Suppressor macrophage treated with lipopolysaccharide for 4 hours (primary cell): ENCODE results near the gene ZNF544.
"Not testable (repeated sequence)": the region's sequence is repeated elsewhere in the genome, so short reads cannot be mapped to it uniquely, and the experiment has no call there.

Source experiments
- DNase-seq: peaks from one replicate; pipeline ENCODE4 v3.0.0-alpha.2; 2020

ZNF544 gene

DNA sequence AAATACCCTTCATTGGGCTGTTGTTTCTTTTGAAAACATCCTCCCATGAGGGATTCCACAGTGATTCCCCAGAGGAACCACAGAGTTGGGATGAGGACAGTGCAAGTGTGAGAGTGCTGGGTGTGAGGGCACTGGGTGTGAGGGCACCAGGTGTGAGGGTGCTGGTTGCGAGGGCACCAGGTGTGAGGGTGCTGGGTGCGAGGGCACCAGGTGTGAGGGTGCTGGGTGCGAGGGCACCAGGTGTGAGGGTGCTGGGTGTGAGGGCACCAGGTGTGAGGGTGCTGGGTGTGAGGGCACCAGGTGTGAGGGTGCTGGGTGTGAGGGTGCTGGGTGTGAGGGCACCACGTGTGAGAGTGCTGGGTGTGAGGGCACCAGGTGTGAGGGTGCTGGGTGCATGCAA is 29.5 kb downstream of the ZNF544 start:
- not testable (repeated sequence) for DNase-seq

DNA sequence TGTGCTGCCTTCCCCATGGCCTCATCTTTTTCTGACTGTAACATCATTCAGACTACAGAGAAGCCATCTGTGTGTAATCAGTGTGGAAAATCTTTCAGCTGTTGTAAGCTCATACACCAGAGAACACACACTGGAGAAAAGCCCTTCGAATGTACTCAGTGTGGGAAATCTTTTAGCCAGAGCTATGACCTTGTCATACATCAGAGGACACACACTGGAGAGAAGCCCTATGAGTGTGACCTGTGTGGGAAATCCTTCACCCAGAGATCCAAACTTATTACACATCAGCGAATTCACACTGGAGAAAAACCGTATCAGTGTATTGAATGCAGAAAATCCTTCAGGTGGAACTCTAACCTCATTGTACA is 32.9 kb downstream of the ZNF544 start:
- no peak for DNase-seq

DNA sequence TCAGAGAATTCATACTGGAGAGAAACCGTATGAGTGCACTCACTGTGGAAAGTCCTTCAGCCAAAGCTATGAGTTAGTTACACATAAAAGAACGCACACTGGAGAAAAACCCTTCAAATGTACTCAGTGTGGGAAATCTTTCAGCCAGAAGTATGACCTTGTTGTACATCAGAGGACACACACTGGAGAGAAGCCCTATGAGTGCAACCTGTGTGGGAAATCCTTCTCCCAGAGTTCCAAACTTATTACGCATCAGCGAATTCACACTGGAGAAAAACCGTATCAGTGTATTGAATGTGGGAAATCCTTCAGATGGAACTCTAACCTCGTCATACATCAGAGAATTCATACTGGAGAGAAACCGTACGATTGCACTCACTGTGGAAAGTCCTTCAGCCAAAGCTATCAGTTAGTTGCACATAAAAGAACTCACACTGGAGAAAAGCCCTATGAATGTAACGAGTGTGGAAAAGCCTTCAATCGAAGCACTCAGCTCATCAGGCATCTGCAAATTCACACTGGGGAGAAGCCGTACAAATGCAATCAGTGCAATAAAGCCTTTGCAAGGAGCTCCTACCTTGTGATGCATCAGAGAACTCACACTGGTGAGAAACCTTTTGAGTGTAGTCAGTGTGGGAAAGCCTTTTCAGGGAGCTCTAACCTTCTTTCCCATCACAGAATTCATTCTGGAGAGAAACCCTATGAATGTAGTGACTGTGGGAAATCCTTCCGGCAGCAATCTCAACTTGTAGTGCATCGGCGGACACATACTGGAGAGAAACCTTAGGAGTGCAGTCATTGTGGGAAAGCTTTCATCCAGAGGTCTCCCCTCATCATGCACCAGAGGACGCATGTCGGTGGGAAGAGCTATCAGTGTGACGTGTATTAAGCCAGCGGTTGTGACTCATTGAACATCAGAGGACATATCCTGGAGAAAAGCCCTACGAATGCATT is 33.5 kb downstream of the ZNF544 start:
- DNase-seq: no peak

DNA sequence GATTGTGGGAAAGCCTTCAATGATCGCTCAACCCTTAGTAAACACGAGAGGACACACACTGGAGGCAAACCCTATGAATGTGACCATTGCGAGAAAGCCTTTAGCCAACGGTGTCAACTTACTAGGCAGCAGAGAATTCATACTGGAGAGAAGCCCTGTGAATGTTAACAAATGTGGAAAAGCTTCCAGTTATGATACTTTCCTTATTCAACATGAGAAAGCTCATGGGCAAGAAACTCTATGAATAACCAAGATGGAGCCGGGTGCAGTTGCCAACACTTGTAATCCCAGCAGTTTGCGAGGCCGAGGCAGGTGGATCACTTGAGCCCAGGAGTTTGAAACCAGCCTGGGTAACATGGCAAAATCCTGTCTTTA is 34.2 kb downstream of the ZNF544 start:
- DNase-seq: no peak

DNA sequence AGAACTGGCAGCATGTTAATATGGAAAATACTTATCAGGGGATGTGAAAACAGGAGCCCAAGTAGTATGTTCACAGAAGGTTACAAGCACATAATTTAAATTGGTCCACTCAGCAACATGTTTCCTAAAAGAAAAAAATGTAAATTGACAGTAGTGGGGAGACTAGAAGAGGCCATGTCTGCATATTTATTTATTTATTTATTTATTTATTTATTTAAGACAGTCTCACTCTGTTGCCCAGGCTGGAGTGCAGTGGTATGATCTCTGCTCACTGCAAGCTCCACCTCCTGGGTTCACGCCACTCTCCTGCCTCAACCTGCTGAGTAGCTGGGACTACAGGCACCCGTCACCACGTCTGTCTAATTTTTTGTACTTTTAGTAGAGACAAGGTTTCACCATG is 36.4 kb downstream of the ZNF544 start:
- no peak for DNase-seq

DNA sequence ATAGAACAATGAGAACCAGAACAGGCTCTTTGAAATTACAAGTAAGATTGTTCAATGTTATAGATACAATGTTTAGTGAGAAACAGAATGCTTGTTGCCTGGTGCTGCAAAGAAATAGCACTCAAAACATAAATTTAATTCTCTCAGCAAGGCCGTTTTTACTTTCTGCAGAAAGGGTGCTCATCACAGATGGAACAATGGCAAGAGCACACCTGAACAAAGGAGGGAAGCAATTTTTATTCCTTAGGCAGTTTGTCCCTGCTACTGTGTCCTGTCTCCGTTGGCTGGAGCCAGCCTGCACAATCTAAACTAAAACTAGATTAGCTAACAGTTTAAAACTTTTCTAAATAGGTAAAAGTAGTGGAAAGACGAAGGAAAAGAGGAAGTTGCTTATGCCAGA is 39.6 kb downstream of the ZNF544 start:
- DNase-seq: no peak

DNA sequence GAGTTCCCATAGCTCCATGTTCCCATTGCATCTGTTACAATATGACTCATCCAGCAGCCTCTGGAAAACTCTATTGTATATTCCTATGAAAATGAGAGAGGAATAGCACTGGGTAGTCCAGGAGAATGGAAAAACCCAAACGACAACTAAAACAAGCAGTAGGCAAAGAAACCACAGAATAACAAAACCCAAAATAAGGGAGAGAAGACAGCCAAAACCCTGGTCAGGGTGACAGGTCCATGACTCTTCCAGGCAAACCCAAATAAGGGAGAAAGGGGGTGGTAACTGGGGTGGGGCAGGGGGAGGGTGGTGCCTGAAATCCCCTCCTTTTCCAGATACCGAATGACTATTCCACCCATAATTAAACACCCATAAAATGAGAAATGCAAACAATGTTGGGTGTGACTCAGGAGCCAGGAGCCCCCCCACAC is 46.1 kb downstream of the ZNF544 start:
- DNase-seq: no peak

DNA sequence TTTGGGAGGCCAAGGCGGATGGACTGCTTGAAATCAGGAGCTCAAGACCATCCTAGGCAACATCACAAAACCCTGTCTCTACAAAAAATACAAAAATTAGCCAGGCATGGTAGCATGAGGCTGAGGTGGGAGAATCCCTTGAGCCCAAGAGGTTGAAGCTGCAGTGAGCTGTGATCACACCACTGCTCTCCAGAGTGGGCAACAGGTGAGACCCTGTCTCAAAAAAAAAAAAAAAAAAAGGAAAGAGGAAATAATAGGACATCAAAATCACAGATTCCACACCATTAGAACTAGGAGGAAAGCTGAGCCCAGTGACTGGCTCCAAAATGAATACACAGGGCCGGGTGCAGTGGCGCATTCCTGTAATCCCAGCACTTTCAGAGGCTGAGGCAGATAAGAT is 46.9 kb downstream of the ZNF544 start:
- DNase-seq: no peak

DNA sequence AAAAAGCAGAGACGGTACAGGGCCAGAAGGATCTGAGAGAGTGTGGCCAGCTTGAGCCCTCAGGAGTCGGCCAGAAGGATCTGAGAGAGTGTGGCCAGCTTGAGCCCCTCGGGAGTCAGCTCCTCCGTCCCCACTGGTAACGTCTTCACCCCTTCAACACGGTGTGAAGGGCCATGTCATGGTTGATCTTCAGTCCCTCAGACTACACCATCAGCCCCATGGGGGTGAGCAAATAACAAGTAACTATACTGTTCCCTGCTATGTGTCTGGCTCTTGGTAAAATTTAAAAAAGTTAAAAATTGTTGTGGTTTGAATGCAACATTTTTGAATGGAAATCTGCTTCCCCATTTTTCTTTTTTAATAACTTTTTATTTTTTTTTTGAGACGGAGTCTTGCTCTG is 48.5 kb downstream of the ZNF544 start:
- no peak for DNase-seq

DNA sequence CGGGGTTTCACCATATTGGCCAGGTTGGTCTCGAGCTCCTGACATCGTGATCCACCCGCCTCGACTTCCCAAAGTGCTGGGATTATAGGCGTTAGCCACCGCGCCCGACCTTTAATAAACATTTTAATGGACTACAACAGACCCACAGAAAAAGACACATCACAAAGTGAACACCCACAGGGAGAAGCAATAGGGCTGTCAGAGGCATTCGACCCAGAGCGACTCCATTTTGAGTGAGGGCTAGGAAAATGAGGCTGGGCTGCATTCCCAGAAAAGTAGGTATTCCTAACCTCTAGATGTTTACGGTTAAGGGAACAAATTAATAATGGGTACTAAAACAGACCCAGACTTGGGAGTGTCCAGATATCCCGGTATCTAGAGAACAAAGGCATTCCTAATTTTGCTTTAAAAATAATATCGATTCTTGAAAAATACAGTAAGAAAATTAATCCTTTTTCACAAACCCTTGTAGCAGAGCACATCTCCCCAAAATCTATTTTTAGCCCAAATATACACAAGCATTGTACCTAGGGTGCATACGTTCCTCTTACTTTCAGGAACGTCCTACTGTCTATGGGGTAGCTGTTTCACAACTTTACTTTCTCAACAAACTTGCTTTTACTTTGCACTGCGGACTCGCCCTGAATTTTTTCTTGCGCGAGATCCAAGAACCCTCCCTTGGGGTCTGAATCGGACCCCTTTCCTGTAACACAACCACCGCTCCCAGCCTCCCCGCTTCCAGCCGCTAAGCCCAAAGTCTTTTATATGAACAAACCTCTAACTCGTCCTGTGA is 49.2 kb downstream of the ZNF544 start:
- no peak for DNase-seq

DNA sequence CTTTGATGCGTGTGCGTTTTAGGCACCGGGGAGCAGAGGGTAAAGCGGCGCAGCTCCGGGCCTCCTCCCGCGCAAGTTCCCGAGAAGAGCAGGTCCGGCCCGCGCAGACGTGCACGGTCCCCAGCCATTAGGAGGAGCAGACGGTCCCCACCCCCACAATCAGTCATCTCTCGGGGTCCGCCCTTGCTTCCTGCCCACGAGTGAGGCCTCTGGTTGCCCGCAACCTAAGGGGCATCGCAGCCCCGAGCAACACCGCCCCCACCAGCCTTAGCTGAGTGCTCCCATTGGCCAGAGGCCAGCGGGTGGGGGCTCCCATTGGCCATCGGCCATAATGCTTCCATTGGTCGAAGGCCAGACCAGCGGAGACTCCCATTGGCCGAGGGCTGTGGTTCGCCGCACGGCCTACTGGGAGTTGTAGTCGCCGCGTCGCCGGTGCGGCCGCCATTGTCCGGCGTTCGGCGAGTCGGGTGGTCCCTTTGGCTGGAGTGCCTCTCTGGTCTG is 49.9 kb downstream of the ZNF544 start, which contains the start of gene ZNF8:
TSS of gene ZNF8 (plus strand) at position 415 of the 501 bp plus-strand sequence. CDS start 127 bp downstream, outside the sequence.
- DNase-seq: peak; percentile 99

DNA sequence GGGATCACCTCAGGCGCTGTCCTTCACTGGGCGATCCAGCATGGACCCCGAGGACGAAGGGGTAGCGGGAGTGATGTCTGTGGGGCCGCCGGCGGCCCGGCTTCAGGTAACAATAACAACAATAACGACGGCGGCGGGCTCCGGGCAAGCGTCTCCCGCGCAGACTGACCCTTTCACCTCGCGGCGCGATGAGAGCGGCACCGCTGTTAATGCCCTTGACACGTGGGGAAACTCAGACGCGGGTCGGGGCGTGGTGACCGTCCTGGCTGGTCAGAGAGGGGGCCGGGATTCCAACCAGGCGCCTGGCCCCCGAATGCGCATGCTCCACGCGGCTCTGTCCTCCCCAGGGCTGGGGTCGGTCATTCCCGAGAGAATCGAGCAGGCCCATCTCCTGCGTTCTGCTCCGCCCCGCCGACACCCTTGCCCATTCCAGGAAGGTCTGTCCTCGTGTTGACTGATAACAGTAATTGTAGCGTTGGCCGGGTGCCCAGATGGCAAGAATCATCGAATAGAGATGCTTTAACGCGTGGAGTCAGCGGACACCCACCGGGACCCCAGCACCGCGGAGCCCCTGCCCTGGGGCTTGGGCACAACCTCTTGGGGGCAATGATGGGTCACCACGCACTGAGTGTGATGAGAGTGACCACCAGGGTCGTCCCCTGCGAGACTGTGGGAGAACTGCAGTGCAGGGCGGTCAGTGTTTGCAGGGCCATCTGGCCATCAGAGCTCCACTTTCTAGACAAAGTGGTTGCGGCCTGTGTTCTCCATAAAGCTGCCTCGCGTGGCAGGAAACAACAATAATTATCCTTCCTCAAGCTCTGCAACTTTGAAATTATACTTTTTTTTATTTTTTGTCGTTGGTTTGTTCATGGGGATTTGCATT is 50.6 kb downstream of the ZNF544 start:
- DNase-seq: peak; percentile 58

DNA sequence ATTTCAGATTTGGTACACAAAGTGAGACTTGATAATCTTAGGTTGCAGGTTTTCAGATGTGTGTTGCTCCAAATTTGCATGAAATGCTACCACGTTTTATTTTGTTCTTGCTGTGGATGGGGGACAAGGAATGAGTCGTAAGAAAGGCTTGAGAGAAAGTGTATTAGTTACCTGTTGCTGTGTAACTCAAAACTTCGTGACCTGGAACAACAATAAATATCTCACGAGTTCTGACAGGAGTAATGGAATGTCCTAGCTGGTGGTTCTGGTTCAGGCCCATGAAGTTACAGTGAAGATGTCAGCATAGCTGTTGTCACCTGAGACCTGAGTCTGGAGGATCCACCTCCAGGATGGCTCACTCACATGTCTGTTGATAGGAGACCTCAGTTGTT is 51.2 kb downstream of the ZNF544 start:
- DNase-seq: no peak

DNA sequence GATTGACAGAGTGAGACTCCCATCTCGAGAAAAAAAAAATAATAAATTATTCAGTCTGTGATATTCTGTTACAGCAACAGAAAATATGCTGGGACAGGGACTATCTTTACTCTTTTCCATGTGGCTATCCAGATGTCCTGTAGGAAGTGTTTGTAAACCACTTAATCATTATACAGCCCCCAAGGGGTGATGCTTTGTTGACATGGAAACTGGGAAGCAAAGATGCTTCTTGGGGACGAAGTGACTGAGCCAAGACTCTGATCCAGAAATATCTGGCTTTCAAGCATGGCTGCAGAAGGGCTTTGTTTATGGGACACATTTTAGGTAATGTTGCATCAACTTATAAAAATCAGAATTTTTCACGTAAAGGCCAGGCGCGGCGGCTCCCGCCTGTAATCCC is 55.5 kb downstream of the ZNF544 start:
- DNase-seq: no peak

DNA sequence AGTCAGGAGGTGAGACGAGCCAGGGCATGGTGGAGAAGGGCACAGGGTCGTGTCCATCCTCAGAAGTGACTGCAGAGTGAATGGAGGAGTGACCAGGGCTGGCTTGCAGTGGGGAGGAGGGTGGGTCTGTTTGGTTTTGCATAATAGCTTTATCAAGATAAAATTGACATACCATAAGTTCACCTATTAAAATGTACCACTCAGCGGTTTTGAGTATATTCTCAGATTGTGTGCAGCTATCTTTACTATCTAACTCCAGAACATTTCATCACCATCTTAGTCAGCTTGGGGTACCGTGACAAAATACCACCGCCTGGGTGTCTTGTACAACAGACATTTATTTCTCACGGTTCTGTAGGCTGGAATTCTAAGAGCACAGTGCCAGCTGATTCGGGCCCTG is 63.2 kb downstream of the ZNF544 start:
- no peak for DNase-seq

DNA sequence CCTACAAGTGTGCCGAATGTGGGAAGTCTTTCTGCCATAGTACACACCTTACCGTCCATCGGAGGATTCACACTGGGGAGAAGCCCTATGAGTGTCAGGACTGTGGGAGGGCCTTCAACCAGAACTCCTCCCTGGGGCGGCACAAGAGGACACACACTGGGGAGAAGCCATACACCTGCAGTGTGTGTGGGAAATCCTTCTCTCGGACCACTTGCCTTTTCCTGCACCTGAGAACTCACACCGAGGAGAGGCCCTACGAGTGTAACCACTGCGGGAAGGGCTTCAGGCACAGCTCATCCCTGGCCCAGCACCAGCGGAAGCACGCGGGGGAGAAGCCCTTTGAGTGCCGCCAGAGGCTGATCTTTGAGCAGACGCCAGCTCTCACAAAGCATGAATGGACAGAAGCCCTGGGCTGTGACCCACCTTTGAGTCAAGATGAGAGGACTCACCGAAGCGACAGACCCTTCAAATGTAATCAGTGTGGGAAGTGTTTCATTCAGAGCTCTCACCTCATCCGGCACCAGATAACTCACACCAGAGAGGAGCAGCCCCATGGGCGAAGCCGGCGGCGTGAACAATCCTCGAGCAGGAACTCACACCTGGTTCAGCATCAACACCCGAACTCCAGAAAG is 66.1 kb downstream of the ZNF544 start:
- DNase-seq: no peak

DNA sequence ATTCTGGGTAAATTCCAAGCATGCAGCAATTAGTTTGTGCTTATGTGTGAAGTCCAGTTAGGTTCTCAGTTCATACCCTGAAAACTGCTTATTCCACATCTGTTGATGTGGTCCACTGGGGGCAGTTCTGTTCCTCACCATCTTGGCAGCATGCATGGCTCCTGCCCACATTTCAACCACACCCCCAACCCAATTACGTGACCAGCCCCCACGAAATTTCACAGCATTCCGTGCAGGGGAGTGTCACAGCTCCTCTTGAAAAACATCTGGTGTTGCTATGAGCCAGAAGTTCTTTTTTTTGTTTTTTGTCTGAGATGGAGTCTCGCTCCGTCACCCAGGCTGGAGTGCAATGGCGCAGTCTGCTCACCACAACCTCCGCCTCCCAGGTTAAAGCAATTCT is 67.4 kb downstream of the ZNF544 start:
- no peak for DNase-seq

DNA sequence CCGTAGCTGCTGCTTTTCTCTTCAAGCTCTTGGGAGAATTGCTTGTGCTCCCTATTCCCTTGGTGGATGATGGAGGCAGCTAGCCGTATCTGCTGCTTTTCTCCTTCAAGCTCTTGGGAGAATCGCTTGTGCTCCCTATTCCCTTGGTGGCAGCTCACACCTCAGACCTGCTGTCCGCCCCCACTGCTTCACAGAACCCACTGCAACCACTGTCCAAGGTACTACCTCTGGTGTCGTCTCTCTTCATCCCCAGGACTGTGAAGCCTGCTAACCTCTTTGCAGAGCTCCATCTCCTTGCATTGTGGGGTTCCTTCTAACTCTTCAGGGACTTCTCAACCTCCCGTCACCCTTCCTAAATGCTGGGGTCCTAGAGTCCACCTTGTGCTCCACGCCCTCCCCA is 71.9 kb downstream of the ZNF544 start:
- no peak for DNase-seq

DNA sequence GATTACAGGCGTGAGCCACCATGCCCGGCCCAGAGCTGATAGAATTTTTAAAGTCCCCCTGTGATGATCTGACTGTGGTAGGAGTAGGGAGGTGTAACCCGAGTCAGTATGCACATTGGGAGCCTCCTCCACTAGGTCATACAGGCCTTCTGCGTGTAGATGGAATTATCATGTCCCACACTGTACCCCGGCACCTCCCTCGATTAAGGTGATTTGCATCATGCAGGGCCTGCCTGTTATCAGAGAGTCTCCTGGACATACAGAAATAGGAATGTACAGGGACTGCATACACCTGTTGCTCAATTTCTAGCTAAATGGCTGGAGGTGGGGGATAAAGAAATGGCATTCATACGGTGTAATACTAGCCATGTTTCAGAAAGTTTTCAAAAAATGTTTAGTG is 75.5 kb downstream of the ZNF544 start:
- no peak for DNase-seq

DNA sequence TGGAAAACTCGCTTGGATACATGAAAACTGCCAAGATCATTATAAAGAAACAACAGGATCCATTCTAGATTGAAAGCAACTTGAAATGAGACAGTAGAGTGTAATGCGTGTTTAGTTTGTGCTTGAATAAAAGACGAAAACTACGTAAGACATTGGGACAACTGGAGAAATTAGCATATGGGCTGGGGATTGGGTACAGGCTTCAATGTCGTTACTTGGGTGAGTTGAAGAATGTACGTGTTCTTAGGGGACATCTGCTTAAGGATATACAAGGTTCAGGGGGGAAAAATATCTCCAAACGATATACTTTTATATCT is 76.0 kb downstream of the ZNF544 start:
- no peak for DNase-seq

DNA sequence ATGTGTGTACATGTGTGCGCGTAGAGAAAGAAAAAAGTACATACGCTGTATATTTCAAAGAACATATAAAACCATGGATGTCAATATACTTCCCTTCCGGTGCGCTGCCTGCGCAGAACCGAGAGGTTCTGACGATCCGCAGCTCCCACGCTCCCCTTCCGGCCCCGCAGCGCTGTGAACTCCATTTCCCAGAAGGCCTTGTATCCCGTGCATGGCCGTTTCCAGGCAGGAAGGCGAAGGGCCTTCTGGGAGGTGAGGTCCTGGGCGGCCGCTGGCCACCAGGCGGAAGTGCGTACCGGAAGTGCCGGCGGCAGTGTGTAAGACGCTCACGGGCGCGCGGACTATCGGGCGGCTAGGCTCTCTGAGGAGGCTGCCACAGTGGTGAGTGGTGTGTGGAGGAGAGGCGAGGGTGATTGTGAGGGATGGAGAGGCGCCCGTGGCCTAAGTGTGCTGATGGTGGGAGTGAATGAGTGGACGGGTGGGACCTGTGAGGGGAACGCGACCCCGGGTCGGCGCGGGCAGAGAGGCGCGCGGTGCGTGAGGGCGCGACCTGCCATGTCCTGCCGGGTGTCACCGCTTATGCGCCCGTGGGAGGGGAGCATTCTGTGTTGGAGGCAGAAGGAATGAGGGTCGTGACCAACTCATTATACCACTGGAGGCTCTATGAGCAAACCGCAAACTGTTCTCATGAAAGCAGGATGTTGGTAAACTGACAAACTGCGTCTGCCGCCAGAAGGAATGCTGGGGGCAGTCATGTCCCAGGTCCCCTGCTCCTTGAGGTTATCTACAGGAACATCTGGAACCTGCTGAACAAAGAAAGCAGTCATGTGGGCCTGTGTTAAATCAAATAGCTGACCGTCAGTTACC is 76.6 kb downstream of the ZNF544 start, which contains the start of gene ERVK3-1:
TSS of gene ERVK3-1 (plus strand) at position 313 of the 867 bp plus-strand sequence. CDS start 6,792 bp downstream, outside the sequence.
- peak; percentile 99 for DNase-seq
